ENCODE data around the gene LASP1. TPM values are rescaled to one million over a fixed set of nuclear protein-coding genes. Genes with fewer than 3 reads are reported as not detected.

Gene LASP1
- total and polyA plus RNA-seq, 4 donors = 65.5 to 140 (median 82.0) TPM

DNA sequence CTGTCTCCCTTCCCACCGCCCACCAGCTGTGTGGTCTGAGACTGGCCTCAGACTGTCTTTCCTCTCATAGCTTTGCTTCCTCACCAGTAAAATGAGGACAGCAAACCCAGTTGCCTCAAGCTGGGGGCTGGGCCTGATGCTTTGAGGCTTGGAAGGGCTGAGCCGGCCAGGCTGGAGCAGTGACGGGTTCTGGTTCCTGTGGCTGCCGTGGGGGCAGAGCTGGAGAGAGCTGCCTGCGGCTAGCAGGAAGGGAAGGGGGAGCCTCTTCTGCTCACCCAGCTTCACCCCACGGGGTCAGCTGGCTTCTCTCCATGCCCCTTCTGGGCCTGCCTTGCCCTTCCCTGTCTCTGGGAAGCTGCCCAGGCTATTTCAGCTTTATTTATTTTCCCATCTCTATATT lies 23.7 kb downstream of the LASP1 start:
- Histone ChIP-seq H3K4me1 (ENCODE audit: control insufficient read depth in 5 of 5, insufficient read depth in 5 of 5, low read length in 5 of 5) (peaks cover 6 to 47% (median 15%) of the 10 kb centered on the region in 5 donors), H3K27me3 (ENCODE audit: control insufficient read depth in 3 of 3, insufficient read depth in 3 of 3, low read length in 2 of 3) (no peaks in the 10 kb centered on the region), H3K36me3 (ENCODE audit: control insufficient read depth in 4 of 4, insufficient read depth in 4 of 4, low read length in 4 of 4) (peaks cover 0 to 71% (median 31%) of the 10 kb centered on the region in 4 donors), H3K9ac (ENCODE audit: insufficient read depth in 1 of 2, low read length in 2 of 2) (no peak overlapping the region), H3K4me3 (no peak overlapping the region), H3K27ac (ENCODE audit: low read depth in 1 of 2, low read length in 1 of 2) (peak overlapping the region; percentile 27 to 77), H3K9me3 (ENCODE audit: control insufficient read depth in 4 of 4, insufficient read depth in 3 of 4, low read length in 3 of 4) (no peaks in the 10 kb centered on the region)
- TF ChIP-seq, protein P1, sequence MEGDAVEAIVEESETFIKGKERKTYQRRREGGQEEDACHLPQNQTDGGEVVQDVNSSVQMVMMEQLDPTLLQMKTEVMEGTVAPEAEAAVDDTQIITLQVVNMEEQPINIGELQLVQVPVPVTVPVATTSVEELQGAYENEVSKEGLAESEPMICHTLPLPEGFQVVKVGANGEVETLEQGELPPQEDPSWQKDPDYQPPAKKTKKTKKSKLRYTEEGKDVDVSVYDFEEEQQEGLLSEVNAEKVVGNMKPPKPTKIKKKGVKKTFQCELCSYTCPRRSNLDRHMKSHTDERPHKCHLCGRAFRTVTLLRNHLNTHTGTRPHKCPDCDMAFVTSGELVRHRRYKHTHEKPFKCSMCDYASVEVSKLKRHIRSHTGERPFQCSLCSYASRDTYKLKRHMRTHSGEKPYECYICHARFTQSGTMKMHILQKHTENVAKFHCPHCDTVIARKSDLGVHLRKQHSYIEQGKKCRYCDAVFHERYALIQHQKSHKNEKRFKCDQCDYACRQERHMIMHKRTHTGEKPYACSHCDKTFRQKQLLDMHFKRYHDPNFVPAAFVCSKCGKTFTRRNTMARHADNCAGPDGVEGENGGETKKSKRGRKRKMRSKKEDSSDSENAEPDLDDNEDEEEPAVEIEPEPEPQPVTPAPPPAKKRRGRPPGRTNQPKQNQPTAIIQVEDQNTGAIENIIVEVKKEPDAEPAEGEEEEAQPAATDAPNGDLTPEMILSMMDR (IDR thresholded peaks at IDR 0.05; ENCODE audit: control extremely low read depth, extremely low read depth) = no peak
- DNase-seq (no peak), ATAC-seq (ENCODE audit: insufficient read depth, low FRiP score) (no peak)
- WGBS, 2 donors = 17 to 31% methylated on average over 6 of the region's 6 CpGs

- Histone ChIP-seq H3K4me3 (no peak overlapping the region), H3K9ac (ENCODE audit: insufficient read depth in 1 of 2, low read length in 2 of 2) (no peak overlapping the region), H3K4me1 (ENCODE audit: control insufficient read depth in 5 of 5, insufficient read depth in 5 of 5, low read length in 5 of 5) (peaks cover 6 to 49% (median 15%) of the 10 kb centered on the region in 5 donors), H3K9me3 (ENCODE audit: control insufficient read depth in 4 of 4, insufficient read depth in 3 of 4, low read length in 3 of 4) (no peaks in the 10 kb centered on the region), H3K36me3 (ENCODE audit: control insufficient read depth in 4 of 4, insufficient read depth in 4 of 4, low read length in 4 of 4) (peaks cover 0 to 75% (median 32%) of the 10 kb centered on the region in 4 donors), H3K27ac (ENCODE audit: low read depth in 1 of 2, low read length in 1 of 2) (peak overlapping the region in 1 of 2 donors; percentile 77), H3K27me3 (ENCODE audit: control insufficient read depth in 3 of 3, insufficient read depth in 3 of 3, low read length in 2 of 3) (no peaks in the 10 kb centered on the region)
- ATAC-seq (ENCODE audit: insufficient read depth, low FRiP score) (no peak), DNase-seq (no peak)
- TF ChIP-seq, protein P1 (IDR thresholded peaks at IDR 0.05; ENCODE audit: control extremely low read depth, extremely low read depth) = no peak
- 49 to 64% methylated on average over 7 of the region's 7 CpGs for WGBS, 2 donors
These were observed 24.4 kb downstream of the LASP1 start for GRCh38 chr17:38894276-38894675.

DNA sequence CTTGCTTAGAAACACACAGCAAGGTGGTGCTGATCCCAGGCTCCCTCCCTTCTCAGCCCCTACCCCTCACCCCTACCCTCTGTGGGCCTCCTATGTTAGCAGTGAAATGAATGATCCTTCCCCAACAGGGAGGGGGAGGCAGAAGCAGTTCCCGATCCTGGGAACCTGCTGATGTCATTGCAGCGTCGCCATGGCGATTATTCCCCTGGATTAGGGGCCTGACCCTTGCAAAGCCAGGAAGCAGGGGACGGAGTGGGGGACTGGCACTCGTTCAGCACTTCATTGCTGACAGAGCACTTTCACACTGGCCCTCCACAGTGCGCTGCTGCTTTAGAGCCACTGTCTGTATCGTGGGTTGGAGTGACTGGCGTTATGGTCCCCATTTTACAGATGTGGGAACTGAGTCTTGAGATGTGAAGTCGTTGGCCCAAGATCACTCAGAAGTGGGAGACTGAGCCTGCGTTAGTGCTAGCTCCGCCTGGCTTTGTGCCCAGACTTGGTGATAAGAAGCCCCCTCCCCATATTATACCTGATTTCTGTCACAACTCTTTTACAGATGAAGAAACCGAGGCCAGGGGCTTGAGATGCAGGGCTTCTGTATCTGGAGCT lies 26.6 kb downstream of the LASP1 start:
- no peak overlapping the region for H3K4me3 ChIP-seq
- TF ChIP-seq, protein P1 (IDR thresholded peaks at IDR 0.05; ENCODE audit: control extremely low read depth, extremely low read depth) = no peak
- H3K27ac ChIP-seq (ENCODE audit: low read depth in 1 of 2, low read length in 1 of 2) = peak overlapping the region; percentile 34 to 55
- H3K9me3 ChIP-seq (ENCODE audit: control insufficient read depth in 4 of 4, insufficient read depth in 3 of 4, low read length in 3 of 4) = no peaks in the 10 kb centered on the region
- ATAC-seq (ENCODE audit: insufficient read depth, low FRiP score) (no peak), DNase-seq (peak in 2 of 3 donors; percentile 42)
- H3K4me1 ChIP-seq (ENCODE audit: control insufficient read depth in 5 of 5, insufficient read depth in 5 of 5, low read length in 5 of 5) = peaks cover 11 to 59% (median 18%) of the 10 kb centered on the region in 5 donors
- H3K9ac ChIP-seq (ENCODE audit: insufficient read depth in 1 of 2, low read length in 2 of 2) = no peak overlapping the region
- 61 to 72% methylated on average over 13 of the region's 13 CpGs for WGBS, 2 donors
- H3K27me3 ChIP-seq (ENCODE audit: control insufficient read depth in 3 of 3, insufficient read depth in 3 of 3, low read length in 2 of 3) = no peaks in the 10 kb centered on the region
- peaks cover 0 to 61% (median 32%) of the 10 kb centered on the region in 4 donors for H3K36me3 ChIP-seq (ENCODE audit: control insufficient read depth in 4 of 4, insufficient read depth in 4 of 4, low read length in 4 of 4)

Data from lung (tissue), 12 donors.